Stimulated activated CD8-positive, alpha-beta memory T cell treated with anti-CD3 and anti-CD28 coated beads, Interleukin-4, amount 100 ng/mL, for 24 hours (primary cell): ENCODE data around the gene OTUD5.

Source experiments
- DNase-seq: peaks from one replicate; pipeline ENCODE4 v3.0.0-alpha.2; 2020; ENCODE audit warnings: low read depth

Gene OTUD5

GRCh38 chrX:48971249-48972219 lies 14.1 kb upstream of the OTUD5 start, which contains the start of gene KCND1:
KCND1 (minus strand) TSS chrX:48971844; CDS start chrX:48970271, 1,573 bp downstream.
- no peak for DNase-seq

DNA sequence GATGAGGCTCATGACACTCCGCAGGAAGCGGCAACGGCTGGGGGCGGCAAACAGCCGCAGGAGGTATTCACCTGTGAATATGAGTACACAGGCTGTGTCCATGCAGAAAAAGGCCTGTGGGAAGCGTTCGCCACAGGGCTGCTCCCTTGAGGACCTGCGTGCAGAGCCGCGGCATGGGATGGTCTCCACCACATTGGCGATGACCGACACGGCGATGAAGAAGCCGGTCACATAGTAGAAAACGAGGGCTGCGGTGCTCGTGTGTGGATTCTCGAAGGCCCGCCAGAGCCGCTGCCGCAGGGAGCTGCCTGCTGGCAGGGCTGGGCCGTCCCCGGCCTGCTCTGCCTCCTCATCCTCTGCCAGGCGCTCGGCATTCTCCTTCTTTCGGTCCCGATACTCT lies 12.1 kb upstream of the OTUD5 start:
- DNase-seq = no peak

GRCh38 chrX:48968377-48968776 lies 11.0 kb upstream of the OTUD5 start:
- no peak for DNase-seq

- DNase-seq = no peak
Observed at GRCh38 chrX:48966796-48967579, 9.6 kb upstream of the OTUD5 start.

GRCh38 chrX:48965959-48966358 lies 8.6 kb upstream of the OTUD5 start:
- no peak for DNase-seq

- no peak for DNase-seq
Observed at GRCh38 chrX:48961585-48962091, 4.2 kb upstream of the OTUD5 start.

DNA sequence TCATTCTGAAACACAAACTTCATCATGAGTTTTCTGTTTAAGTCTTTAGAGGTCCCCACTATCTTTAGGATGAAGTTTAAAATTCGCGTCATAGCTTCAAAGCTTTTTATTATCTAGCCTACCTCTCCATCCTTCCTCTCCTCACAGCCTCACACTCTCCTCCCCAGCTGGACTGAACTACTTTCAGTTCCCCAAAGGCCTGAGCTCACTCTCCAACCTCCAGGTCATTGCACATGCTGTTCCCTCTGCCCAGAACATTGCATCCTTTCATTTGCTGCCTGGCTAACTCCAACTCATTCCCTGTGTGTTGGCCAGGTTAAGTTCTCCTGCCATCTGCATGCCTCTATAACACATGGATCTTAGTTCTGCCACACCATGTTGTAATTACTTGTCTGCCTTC lies 2.9 kb upstream of the OTUD5 start:
- DNase-seq = no peak

DNA sequence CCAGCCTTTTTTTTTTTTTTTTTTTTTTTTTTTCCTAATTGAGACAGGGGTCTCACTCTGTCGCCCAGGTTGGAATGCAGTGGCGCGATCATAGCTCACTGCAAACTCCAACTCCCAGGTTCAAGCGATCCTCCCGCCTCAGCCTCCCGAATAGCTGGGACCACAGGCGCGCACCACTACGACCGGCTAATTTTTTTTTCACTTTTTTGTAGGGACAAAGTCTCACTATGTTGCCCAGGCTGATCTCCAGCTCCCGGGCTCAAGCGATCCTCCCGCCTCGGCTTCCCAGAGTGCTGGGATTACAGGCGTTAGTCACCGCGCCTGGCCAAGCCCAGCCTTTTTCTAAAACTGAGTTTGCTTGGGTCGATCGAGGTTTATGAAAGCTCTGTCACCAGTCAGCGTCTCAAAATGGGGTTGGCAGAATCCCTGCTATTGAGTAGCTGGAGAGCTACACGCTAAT lies 1.3 kb upstream of the OTUD5 start:
- no peak for DNase-seq

DNA sequence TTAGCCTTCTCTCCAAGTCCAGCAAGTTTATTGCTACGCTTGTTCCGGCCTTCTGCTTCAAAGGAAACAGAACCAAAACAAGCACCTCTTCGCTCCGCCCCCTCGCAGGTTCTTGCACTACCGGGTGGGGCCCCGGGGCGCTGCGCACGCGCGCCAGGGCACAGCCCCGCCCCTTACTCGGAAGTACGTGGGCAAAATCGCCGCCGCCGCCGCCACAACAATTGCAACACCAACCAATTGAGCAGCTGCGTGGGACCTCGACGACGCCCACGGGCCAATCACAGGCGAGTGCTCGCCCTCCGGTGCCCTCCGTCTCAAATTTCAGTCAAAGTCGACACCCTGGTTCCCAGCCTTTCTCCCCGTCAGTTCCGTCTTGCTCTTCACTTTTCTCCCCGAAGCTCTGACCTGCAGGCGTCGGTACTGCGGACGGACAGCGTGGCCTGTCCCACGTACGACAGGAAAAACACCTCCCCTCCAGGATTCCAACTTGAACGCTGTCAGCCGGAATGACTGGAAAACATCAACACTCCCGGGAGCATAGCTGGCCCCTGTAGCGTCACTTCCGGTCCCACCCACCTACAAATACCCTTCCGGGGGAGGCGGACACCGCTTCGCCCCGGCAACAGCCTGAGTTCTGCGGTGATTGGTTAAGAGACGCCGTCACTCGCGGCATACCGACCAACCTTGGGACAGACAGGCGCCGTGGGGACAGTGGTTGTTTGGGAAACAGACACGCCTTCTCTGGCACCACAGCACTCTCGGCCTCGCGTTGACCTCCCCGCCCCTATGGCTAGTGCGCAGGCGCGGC lies 624 bp upstream of the OTUD5 start:
- DNase-seq = peak; percentile 83

DNA sequence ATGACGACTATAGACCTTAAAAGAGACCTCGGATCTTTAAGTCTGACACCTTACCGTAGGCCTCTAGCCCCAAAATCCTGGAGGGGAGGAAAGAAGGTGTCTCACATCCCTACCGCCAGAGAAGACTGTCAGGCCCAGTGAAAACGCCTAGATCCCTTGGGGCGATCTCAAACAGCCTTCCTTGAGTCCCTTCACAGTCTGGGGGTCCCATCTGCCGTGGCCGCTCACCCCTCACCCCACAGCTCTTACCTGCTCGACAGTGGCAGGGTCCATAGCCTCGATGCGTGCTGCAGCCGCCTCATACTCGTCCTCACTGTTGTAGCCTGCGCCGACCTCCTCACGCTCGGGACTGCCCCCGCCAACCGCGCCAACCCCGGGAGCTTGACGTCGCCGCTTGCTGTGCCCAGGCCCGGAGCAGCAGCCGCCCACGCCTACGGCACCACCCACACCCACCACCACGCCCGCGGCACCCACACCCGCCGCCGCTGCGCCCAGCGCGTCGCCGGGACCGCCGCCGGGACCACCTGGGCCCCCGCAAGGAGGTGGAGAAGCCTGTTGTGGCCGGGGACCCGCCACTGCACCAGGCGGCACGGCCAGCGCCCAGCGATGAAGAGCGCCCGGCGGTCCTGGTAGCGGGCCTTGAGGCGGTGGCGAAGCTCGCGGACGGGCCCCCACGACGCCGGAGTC lies 536 bp downstream of the OTUD5 start:
- peak; percentile 39 for DNase-seq

GRCh38 chrX:48948589-48948988 lies 8.8 kb downstream of the OTUD5 start:
- no peak for DNase-seq

- DNase-seq = peak; percentile 33
Observed at GRCh38 chrX:48945517-48946348, 11.7 kb downstream of the OTUD5 start.

DNA sequence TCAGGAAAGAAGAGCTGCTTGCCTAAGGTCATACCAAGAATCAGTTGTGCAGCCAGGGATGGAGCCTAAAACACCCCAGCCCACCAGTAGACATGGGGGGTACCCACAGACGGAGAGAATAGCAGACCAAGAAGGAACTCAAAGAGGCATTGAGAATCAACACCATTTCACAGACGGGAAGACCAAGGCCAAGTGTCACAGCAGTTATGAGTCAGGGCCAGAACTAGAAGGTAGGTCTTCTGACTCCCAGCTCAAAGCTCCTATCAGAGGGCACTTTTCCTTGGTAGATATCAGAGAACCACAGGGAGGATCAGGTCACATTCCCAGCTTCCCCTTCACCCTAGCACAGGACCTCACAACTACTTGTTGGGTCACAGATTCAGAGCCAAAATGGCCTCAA lies 14.5 kb downstream of the OTUD5 start:
- no peak for DNase-seq

DNA sequence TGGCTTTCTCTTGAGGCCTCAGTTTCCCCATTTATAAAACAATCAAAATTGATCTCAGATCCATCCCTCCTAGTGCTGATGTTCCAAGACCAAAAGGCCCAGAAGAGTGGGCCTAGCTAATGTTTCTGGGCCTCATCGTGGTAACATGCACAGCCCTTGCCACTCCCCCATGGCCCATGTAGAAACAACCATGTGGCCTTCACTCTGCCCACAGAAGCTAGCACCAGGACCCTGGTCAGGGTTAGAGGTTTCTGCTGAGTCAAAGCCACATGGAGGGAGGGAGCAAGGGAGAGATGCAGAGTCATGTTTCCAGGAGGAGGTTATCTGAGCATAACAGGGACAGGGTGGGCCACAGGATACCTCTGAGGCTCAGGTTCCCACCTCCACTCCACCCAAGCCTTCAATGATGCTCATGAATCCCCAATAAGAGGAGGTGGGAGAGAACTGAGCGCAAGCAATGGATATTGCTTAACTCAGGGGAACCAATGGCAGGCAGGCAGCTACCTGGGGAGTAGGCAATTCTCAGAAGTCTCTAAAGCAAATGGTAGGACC lies 16.9 kb downstream of the OTUD5 start:
- no peak for DNase-seq

DNA sequence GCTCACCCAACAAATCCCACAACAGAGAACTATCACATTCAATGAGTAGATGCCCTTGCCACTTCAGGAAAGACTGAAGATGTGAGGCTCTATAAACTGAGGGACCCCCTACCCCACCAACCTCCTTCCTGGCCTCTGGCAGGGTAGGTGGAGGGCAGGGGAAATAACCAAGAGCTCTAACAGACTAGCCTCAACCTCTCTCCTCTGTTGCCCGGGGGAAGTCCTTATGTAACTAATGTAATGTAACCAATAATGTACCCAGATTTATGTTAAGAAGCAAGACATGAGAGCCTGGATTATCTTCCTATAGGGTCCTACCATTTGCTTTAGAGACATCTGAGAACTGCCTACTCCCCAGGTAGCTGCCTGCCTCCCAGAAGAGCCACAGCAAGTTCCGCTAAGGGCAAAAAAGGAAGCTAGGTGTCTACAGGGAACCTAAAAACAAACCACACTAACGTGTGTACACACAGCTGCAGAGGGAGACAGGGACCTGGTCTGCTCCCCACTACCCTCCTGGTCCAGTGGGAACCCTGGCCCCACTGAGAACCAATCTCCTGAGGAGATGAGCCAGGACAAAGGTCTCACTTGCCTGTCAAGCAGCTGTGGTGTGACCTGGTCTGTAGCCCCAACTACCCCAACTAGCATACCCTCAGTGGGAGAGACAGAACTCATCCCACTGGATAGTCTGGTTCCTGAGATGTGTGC lies 17.7 kb downstream of the OTUD5 start:
- no peak for DNase-seq

- peak; percentile 58 for DNase-seq
Observed at GRCh38 chrX:48938721-48939425, 18.5 kb downstream of the OTUD5 start.

DNA sequence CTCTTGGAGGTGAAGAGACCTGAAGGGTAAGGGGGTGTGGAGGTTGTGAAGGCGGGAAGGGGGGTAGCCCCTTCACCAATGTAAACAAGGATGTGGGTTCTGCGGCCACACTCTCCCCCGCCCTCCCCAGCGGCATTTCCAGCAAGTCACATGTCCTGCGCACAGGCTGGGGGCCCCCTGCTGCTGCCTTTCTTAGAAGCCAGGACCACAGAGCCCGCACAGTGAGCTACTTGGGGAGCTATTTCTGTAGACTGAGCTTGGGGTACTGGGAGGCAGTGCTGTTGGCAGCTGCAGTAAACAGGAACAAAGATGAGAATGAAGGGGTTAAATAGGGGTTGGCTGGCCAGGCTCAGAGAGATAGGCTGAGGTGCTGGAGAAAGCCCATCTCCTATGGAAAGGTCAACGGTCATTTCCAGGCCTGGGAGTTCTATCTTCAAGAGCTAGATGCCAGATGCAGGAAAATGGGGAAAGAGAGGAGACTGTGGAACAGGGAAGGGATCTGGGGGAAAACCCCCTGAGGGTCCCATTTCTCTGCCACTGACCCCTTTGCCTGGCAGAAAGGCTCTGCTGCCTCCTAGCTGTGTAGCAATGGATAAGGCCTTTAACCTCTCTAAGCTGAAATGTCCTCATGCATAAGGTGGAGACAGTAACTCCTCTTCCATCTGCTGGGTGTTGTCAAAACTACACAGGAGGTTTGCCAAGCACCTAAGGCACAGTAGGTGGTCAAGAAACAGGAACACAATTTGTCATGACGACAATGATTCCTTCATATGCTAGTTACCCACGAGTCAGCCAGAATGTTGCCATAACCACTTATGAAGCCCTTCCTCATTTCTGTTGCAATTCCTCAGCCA lies 20.1 kb downstream of the OTUD5 start:
- peak; percentile 86 for DNase-seq
